ENCODE data around the gene TTC28.
"Not testable (repeated sequence)": the region's sequence is repeated elsewhere in the genome, so short reads cannot be mapped to it uniquely, and the experiment has no call there.

The TTC28 gene

DNA sequence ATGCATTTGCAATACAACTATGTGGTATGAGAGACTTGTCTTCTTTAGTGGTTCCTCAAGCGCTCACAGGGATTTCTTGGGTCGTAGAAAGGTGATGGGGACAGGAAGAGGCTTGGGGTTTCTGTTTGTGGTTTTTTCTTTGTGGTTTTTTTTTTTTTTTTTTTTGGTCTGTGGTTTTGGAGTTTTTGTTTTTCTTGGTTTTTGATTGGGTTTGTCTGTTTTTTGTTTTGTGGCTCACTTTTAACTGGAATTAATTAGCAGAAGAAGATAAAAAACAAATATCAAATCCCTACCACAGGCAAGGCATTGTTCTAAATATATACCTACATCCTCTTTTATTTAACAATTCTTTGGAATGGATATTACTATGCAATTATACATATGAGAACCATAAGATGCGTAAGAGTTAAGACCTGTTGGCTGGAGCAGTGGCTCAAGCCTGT is 5.5 kb downstream of the TTC28 start:
- DNase-seq: peak; percentile 36 to 38

DNA sequence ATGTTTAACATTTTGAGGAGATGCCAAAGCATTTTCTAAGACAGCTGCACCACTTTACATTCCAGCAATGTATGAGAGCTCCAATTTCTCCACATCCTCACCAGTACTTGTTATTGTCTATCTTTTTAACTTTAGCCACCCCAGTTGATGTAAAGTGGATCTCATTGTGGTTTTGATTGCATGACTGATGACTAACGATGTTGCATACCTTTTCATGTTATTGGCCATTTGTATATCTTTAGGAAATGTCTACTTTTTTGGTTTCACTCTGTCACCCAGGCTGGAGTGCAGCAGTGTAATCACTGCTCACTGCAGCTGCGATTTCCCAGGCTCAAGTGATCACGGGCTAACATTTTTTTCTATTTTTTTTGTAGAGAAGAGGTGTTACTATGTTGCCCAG is 8.9 kb downstream of the TTC28 start:
- no peak for DNase-seq

DNA sequence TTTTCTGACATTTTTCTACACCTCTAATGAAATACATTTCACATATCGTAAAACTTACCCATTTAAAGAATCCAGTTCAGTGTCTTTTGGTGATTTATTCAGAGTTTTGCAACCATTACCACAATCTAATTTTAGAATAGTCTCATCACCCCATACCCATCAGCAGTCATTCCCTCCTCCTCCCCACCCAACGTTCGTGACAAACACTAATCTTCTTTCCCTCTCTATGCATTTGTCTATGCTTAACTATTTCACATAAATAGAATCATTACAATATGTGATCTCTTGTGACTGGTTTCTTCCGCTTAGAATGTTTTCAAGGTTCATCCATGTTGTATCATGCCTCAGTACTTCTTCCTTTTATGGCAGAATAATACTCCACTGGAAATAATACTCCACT is 9.5 kb downstream of the TTC28 start:
- DNase-seq: peak; percentile 30 to 46

DNA sequence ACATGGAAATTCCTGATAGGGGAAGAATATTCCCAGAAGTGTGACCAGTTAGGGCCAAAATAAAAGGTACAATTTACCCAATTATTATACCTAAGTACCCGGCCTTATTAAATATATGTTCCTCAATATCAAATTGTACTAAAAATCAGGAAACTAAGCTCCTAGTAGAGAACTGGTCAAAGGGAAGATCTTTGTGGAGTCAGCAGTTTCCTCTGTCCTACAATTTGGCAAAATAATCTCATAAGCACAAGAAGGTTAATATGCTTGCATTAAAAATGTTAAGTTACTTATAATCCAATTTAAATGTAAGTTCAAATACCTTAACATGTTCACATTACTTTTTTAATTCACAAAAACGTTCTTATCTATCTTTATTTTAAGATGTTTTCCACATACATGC is 10.3 kb downstream of the TTC28 start:
- no peak for DNase-seq

DNA sequence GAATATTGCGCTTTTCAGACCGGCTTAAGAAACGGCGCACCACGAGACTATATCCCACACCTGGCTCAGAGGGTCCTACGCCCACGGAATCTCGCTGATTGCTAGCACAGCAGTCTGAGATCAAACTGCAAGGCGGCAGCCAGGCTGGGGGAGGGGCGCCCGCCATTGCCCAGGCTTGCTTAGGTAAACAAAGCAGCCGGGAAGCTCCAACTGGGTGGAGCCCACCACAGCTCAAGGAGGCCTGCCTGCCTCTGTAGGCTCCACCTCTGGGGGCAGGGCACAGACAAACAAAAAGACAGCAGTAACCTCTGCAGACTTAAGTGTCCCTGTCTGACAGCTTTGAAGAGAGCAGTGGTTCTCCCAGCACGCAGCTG is 16.1 kb downstream of the TTC28 start:
- not testable (repeated sequence) for DNase-seq

DNA sequence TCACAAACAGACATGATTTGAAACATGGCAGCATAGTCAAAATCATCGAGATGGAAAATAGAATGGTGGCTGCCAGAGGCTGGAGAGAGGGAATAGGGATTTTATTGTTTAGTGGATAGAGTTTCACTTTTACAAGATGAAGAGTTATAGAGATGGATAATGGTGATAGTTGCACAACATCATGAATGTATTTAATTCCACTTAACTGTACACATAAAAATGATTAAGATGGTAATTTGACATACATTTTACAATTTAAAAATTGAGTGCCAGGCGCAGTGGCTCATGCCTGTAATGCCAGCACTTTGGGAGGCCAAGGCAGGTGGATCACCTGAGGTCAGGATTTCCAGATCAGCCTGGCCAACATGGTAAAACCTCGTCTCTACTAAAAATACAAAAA is 21.2 kb downstream of the TTC28 start:
- DNase-seq: no peak

DNA sequence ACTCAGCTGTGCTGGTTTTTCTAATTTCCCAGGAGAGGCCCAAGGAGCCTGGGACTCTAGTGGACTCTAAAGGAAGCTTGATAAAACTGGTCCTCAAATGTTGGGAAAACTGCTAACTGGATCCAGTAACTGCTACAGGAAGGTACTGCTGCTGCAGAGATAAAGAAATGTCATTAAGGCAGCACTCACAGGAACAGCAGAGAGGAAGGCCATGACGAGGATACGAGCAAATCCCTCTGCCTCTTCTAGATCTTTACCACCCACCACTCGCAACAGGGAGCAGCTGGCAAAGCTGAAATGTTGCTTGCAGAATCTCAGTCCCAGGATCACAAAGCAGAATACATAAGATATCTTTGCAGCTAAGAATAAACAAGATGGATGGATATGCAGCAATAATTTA is 23.5 kb downstream of the TTC28 start:
- no peak for DNase-seq

DNA sequence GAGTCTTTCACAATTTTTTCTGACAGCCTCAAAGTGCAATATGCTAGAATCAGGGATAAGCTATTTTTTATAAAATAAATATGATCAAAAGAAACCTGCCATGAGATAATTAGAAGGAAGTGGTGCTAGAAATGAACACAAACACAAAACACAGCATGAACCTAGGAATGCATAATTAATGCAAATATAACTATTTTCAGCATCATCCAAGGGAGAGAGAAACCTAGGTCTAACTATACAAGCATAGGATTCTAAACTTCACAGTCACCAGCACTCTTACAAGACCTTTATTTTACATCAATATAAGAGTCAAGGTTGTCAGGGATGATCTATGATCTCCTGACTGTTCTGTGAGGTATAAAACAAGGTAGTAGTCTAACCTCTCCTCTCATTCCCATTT is 29.2 kb downstream of the TTC28 start:
- DNase-seq: no peak

DNA sequence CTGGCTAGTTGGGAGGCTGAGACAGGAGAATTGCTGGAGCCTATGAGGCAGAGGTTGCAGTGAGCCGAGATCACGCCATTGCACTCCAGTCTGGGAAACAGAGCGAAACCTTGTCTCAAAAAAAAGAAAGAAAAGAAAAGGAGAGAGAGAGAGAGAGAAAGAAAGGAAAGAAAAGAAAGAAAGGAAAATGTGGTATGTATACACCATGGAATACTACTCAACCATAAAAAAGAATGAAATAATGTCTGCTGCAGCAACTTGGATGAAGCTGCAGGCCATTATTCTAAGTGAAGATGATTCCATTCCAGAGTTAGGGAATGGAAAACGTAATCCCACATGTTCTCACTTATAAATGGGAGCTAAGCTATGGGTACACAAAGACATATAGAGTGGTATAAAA is 30.8 kb downstream of the TTC28 start:
- no peak for DNase-seq

DNA sequence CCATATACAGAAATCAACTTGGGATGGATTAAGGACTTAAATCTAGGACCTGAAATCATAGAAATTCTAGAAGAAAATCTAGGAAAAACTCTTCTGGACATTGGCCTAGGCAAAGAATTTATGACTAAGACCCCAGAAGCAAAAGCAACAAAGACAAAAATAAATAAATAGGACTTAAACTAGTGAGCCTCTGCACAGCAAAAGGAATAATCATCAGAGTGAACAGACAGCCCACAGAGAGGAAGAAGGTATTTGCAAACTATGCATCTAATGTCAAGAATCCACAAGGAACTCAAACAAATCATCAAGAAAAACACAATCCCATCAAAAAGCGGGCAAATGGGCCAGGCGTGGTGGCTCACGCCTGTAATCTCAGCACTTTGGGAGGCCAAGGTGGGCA is 32.4 kb downstream of the TTC28 start:
- DNase-seq: no peak

DNA sequence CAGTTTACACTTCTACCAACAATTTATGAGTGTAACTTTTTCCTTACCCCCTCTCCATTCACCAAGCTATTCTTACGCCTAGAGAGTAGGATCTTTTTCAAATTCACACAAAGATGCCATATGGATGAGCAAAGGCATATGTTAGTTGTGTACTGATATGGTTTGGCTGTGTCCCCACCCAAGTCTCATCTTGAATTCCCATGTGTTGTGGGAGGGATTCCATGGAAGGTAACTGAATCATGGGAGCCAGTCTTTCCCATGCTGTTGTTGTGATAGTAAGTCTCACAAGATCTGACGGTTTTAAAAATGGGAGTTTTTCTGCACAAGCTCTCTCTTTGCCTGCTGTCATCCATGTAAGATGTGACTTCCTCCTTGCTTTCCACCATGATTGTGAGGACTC is 40.3 kb downstream of the TTC28 start:
- DNase-seq: no peak

DNA sequence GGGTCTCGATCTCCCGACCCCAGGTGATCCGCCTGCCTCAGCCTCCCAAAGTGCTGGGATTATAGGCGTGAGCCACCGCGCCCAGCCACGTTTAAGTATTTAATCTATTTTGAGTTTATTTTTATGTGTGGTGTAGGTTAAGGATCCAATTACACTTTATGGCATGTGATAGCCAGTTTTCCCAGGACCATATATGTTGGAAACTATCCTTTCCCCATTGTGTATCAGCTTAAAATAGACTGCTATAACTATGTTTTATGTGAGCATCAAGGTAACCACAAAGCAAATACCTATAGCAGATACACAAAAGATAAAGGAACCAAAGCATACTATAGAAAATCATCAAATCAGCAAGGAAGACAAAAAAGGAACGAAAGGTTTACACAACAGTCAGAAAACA is 42.4 kb downstream of the TTC28 start:
- no peak for DNase-seq

DNA sequence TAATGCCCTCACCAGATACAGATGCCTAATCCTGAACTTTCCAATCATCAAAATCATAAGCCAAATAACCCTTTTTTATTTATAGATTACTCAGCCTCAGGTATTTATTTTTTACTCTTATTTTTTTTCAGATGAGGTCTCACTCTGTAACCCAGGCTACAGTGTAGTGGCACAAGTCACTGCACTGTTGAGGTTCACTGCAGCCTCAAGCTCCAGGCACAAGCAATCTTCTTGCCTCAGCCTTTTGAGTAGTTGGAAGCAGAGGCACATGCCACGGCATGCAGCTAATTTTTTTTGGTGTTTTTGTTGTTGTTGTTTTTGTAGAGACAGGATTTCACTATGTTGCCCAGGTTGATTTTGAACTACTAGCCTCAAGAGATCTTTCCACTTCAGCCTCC is 49.5 kb downstream of the TTC28 start:
- DNase-seq: no peak

DNA sequence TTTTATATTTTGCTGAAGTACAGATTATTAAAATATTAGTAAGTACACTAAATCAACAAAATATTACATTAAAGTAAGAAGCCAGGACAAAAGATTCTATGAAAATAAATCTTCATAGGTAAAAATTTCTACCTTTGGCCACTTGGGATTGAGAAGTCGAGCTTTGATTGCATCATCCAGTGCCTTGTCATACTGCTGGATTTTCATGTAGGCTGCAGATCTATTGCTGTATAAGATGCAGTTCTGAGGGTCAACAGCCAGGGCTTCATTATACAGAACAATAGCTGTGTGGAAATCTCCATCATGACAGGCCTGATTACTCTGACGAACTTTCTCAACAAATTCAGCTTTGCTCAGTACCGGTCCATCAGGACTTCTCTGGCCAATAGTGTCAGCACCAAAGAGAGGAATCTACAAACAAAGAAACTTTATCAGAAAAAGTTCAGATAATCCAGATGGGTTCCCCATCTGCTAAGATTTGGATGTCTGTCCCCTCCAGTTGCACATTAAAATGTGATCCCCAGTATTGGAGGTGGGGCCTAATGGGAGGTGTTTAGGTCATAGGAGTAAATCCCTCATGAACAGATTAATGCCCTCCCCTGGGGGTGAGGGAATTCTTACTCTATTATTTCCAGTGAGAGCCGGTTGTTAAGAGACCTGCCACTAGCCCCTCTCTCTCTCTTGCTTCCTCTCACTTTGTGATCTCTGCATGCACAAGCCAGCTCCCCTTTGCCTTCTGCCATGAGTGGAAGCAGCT is 50.0 kb downstream of the TTC28 start:
- no peak for DNase-seq

DNA sequence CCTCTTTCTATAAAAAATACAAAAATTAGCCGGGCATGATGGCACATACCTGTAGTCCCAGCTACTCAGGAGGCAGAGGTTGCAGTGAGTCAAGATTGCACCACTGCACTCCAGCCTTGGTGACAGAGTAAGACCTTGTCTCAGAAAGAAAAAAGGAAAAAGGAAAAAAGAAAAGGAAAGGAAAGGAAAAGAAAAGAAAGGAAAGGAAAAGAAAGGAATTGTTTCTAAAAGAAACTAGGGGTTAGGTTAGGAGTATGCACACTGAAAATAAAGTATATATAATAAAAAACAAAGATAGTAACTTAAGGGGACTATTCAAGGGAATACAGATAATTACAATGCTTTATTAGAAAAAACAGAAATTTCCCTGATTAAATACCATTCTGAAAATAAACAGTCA is 50.9 kb downstream of the TTC28 start:
- DNase-seq: no peak

DNA sequence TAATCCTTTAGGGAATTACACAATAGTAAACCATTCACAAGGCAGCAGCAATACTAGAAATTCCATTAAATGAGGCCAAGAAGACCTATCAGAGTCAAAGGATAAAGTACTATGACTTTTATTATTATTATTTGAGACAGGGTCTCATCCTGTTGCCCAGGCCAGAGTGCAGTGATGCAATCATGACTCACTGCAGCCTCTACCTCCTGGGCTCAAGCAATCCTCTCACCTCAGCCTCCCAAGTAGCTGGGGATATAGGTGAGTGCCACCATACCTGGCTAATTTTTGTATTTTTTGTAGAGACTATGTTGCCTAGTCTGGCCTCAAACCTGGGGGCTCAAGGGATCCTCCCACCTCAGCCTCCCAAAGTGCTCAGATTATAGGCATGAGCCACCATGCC is 51.8 kb downstream of the TTC28 start:
- no peak for DNase-seq

DNA sequence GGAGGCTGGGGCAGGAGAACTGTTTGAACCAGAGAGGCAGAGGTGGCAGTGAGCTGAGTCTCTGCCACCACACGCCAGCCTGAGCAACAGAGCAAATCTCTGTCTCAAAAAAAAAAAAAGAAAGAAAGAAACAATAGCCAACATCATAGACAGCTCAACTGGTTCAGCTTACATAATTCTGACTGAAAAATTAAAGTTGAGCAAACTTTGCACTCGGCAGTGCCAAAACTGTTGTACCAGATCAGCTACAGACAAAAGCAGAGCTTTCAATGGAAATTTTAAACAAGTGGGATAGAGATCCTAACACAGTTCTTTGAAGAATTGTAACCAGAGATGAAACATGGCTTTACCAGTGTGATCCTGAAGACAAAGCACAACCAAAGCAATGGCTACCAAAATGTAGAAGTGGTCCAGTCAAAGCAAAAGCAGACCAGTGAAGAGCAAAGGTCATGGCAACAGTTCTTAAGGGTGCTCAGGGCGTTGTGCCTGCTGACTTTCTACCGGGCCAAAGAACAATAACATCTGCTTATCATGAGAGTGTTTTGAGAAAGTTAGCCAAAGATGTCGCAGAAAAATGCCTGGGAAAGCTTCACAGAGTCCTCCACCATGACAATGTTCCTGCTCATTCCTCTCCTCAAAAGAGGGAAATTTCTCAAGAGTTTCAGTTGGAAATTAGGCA is 59.3 kb downstream of the TTC28 start:
- DNase-seq: no peak

DNA sequence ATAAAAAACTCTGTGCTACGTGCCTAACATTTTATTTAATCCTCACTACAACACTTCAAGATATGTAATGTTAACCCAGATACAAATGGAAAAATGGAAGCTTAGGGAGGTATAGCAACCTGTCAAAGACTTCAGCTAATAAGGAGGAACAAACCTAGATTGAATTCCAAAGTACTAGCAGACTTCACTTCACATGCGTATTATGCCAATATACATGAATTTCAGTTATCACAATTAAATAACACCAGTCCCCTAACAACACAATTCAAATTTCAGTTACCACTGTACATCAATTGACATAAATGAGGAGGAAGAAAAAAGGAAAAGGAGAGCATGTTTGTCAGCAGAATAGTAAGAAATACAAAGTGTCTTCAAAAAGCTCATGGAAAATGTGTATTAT is 60.4 kb downstream of the TTC28 start:
- no peak for DNase-seq

DNA sequence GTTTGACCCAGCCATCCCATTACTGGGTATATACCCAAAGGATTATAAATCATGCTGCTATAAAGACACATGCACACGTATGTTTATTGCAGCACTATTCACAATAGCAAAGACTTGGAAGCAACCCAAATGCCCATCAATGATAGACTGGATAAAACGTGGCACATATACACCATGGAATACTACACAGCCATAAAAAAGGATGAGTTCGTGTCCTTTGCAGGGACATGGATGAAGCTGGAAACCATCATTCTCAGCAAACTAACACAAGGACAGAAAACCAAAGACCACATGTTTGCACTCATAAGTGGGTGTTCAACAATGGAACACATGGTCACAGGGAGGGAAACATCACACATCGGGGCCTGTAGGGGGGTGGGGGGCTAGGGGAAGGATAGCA is 64.2 kb downstream of the TTC28 start:
- not testable (repeated sequence) for DNase-seq

DNA sequence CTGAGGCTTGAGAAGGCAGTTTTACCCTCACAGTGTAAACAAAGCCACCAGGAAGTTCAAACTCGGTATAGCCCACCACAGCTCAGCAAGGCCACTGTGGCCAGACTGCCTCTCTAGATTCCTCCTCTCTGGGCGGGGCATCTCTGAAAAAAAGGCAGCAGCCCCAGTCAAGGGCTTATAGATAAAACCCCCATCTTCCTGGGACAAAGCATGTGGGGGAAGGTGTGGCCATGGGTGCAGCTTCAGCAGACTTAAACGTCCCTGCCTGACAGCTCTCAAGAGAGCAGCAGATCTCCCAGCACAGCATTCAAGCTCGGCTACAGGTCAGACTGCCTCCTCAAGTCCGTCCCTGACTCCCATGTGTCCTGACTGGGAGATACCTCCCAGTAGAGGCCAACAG is 69.7 kb downstream of the TTC28 start:
- DNase-seq: no peak

DNA sequence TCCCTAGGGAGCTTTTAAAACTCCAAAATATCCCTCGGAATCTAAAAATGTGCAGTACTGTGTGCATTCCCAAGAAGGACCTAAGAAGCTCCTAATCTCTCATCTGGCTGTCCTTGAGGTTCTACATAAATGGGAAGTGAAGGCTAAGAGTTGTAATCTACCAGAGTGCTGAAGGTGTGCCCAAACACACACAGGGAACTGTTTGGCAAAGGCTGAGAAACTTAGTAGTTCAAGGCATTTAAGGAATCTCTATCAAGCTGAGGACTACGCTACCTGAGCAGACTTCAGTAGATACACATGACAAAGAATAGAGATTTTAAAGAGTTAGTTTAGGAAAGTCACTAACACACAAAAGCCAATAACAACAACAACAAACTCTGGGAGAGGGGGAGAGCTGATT is 71.1 kb downstream of the TTC28 start:
- no peak for DNase-seq

DNA sequence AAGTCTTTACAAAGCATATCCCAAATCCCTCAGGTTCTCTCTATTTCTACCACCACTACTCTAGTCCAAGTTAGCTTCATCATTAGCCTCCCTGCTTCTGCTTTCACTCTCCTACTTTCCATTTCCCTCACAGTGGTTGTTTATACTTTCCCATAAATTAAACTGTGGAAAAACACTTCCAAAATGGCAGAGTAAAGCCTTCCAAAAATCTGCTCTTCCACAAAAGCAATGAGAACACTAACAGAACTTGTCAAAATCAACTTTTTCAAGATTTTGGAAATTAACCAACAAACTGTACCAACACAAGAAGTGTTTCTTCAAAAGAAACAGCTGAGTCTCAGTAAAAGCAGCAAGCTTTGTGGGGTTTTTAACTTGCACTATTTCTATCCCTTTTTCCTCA is 71.8 kb downstream of the TTC28 start:
- DNase-seq: no peak

DNA sequence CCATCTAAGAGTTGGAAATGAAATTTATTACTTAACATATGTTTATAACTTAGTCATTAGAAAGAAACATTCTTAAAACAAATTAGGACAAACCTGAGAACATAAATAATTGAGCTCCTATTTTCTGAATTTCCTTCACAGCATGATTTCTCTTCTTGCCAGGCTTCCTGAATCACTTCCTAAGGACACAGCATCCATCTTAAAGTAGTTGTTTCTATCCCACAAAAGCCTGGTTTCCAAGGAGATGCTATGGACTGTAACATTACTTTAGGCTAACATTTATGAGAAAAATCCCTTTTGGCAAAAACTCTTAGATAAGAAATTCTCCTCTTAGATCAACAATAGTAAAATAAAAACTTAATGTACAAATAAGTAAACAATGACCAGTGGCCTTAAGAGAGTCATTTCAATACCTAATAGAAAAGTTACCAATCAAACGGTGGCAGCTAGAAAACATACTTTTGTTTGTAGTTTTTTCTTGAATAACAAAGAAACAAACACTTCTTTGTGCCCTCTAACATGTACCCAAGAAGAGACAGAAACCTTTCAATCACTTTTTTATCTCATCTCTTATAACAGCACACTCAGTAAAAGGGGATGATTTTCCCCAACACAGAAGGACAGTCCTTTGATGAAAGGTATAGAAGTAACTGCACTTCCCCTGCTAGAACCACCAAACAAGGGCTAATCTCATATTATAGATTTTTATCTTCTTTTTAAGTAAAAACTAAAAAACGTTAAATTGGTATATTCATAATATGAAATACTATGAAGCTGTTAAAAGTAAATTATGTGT is 74.5 kb downstream of the TTC28 start:
- no peak for DNase-seq

DNA sequence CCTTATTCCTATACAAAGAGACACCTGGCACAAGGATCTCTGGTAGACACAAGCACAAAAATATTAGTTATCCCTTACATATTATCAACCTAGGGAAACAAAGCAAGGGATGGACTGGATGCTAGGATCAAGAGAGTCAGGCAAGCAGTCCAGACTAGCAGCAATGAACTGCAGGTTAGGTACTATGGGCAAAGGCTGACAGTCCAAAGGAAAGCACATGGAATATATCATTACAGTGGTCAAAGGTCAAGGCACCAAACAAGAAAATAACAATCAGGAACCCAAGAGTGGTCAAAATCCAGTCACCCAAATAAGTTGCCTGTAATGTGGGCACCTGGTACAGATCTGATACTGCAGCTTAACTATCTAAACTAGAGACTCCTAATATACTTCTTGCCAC is 77.7 kb downstream of the TTC28 start:
- DNase-seq: no peak

Data from Kasumi-1 (cell line).